Brain microvascular endothelial cell (primary cell): Measurements from ENCODE around the gene NLRC5.

Experiments
- DNase-seq: peaks from one replicate; pipeline ENCODE4 v3.0.0-alpha.2; 2020
- H3K27ac ChIP-seq: fragments of 250-450 bp; sonication (Bioruptor Pico); 2 replicates; pipeline ENCODE4 v1.5.1; 2020; ENCODE audit warnings: mild to moderate bottlenecking, moderate library complexity
- H3K27me3 ChIP-seq: fragments of 250-450 bp; sonication (Bioruptor Pico); replicated peaks from 2 replicates; pipeline ENCODE4 v1.5.1; 2020; ENCODE audit warnings: mild to moderate bottlenecking
- H3K36me3 ChIP-seq: fragments of 250-450 bp; sonication (Bioruptor Pico); replicated peaks from 2 replicates; pipeline ENCODE4 v1.5.1; 2020; ENCODE audit warnings: mild to moderate bottlenecking
- H3K4me3 ChIP-seq: 2 replicates; pipeline ENCODE4 v1.5.1; 2011; ENCODE audit warnings: low read depth, mild to moderate bottlenecking, control low read depth, low read length, moderate library complexity
- in situ Hi-C: cut with HindIII; loops from 2 replicates; pipeline ENCODE4 v1.10.0; 2017; ENCODE audit warnings: low sequenced_read_pairs, low pct_ligation_motif_present
- TF ChIP-seq, protein P1 (sequence below): IDR thresholded peaks from 2 replicates; pipeline ENCODE4 v1.5.1; 2011; ENCODE audit warnings: low read depth, mild to moderate bottlenecking, moderate library complexity, low read length, control low read depth, inconsistent platforms; ENCODE audit errors: missing control alignments

Gene NLRC5

GRCh38 chr16:56998861-56999260 is 9.5 kb downstream of the NLRC5 start:
- Histone ChIP-seq H3K27ac (no peak overlapping the region), H3K36me3 (no peaks in the 10 kb centered on the region)
- in situ Hi-C loops = no loop called here

GRCh38 chr16:56999409-57000270 is 10.3 kb downstream of the NLRC5 start:
- Histone ChIP-seq H3K27me3 (no peaks in the 10 kb centered on the region), H3K27ac (peak overlapping the region; percentile 99), H3K36me3 (no peaks in the 10 kb centered on the region), H3K4me3 (no peak overlapping the region)
- DNase-seq = no peak
- TF ChIP-seq, protein P1, sequence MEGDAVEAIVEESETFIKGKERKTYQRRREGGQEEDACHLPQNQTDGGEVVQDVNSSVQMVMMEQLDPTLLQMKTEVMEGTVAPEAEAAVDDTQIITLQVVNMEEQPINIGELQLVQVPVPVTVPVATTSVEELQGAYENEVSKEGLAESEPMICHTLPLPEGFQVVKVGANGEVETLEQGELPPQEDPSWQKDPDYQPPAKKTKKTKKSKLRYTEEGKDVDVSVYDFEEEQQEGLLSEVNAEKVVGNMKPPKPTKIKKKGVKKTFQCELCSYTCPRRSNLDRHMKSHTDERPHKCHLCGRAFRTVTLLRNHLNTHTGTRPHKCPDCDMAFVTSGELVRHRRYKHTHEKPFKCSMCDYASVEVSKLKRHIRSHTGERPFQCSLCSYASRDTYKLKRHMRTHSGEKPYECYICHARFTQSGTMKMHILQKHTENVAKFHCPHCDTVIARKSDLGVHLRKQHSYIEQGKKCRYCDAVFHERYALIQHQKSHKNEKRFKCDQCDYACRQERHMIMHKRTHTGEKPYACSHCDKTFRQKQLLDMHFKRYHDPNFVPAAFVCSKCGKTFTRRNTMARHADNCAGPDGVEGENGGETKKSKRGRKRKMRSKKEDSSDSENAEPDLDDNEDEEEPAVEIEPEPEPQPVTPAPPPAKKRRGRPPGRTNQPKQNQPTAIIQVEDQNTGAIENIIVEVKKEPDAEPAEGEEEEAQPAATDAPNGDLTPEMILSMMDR = no peak
- in situ Hi-C loops = no loop called here

More at GRCh38 chr16:56998861-56999260, 9.5 kb downstream of the NLRC5 start:
- H3K27me3 ChIP-seq = no peaks in the 10 kb centered on the region
- no peak for DNase-seq
- TF ChIP-seq, protein P1 = no peak
- no peak overlapping the region for H3K4me3 ChIP-seq

DNA sequence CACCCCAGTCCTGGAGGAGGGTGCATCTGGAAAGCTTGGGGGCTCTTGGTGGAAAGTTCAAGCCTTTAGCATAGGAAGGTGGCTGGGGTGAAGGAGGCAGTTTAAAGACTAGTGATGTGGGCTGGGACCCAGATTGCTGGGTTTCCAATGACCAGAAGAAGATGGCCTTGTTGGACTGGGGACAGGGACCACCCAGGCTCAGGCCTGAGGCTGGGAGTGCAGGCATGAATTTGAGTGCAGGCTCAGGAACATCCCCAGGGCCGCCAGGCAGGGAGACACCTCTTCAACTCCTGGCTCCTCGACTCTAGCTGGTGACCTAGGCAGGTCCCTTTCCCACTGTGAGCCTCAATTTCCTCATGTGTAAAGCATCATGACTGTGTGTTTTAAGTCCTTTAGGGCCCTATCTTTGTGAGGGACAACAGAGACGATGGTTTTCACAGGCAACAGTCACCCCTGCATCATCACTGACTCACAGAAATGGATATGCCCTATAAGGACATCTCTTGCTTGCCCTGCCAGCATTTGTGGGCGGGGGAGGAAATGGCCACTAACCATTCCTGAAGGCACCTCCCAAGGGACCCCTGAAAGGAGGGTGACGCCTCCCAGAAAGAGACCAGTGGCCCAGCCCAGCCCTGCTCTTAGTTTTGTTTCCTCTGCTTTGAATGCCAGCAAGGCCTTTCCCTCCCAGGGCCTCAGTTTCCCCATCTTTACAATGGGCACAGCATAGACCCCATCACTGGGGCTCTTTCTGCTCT is 11.1 kb downstream of the NLRC5 start:
- Histone ChIP-seq H3K27ac (peak overlapping the region; percentile 99), H3K36me3 (peaks cover 2% of the 10 kb centered on the region), H3K27me3 (no peaks in the 10 kb centered on the region), H3K4me3 (no peak overlapping the region)
- TF ChIP-seq, protein P1 = no peak
- in situ Hi-C loops = no loop called here
- peak; percentile 98 for DNase-seq

DNA sequence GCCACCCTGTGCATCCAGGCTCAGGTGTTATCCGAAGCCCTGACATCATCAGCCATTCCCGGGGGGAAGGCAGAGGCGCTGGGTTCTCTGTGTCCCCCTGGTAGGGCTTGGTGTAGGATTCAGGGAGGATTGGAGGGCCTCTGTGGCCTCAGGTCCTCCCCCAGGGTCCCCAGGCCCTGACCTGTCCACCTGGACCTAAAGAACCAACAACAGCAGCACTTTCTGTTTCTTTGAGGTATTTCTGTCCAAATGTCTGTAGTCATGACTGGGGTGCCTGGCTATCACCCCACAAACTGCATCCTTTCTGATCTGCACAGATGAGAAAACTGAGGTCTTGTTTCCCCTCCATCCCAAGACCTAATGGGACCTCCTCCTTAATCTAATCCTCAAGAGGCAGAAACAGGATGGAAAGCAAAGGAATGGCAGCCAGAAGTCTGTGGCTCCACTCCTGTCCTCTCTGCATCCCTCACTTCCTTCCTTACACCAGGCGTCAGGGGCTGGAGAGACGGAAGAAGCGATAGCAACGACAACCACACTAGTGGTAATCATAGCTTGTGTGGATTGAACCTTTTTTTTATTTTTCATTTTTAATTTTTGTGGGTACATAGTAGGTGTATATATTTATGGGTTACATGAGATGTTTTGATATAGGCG is 11.8 kb downstream of the NLRC5 start:
- Histone ChIP-seq H3K36me3 (peaks cover 2% of the 10 kb centered on the region), H3K27me3 (no peaks in the 10 kb centered on the region), H3K27ac (peak overlapping the region; percentile 99), H3K4me3 (no peak overlapping the region)
- DNase-seq = no peak
- in situ Hi-C loops = no loop called here
- TF ChIP-seq, protein P1 = no peak

DNA sequence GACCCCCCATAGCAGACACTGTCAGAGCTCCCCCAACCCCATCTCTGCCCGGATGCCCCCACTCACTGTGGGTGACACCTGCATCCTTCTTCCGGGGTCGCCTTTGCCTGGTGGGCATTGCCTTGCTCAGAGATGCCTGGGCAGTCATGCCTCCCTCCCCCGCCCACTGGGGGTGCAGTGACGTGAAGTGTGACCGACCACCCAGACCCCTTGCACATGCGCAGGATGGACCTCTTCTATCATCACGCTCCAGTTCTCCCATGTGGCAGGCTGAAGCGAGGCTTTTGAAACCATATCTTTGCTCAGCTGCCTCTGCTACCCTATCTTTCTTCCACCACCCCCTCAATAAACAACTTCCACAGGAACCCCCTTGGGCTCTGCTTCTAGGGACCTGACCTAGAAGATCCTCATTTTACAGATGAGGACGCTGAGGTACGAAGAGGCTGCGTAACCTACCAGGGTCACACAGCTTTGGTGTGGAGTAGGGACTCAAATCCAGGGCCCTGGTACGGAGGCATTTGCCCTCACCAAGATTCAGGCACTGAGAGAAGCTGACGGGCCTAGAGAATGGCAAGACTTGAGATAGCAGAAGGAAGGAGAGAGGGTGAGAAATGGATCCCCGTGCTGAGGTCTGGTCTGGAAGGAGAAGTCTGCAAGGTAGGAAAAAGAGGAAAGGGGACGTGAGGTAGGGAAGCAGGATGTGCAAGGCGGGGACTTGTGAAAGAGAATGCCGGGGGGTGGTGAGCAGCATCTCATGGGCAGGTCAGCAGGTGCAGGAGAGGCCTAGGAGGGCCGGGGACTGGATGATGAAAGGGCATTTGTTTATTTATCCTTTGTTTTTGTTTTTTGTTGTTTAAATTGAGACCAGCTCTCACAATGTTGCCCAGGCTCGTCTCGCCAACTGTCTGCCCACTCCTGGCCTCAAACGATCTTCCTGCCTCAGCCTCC is 14.4 kb downstream of the NLRC5 start:
- H3K36me3 ChIP-seq = peaks cover 2% of the 10 kb centered on the region
- TF ChIP-seq, protein P1 = no peak
- no peaks in the 10 kb centered on the region for H3K27me3 ChIP-seq
- no peak overlapping the region for H3K27ac ChIP-seq
- DNase-seq = no peak
- no peak overlapping the region for H3K4me3 ChIP-seq
- in situ Hi-C loops = no loop called here
